HUES64 (cell line): ENCODE data around the gene BGN. TPM values are rescaled to one million over a fixed set of nuclear protein-coding genes. Genes with fewer than 3 reads are reported as not detected.
A peak's percentile ranks its signal among the peaks of the same experiment; 100 is the strongest.

Experiments
- H3K27ac ChIP-seq: 2 replicates; pipeline ENCODE4 v1.7.0; 2013; ENCODE audit warnings: low read depth, low read length, inconsistent platforms
- H3K27me3 ChIP-seq: 2 replicates; pipeline ENCODE4 v1.6.1; 2013; ENCODE audit warnings: mild to moderate bottlenecking, low read length; ENCODE audit not compliant: insufficient read depth
- H3K36me3 ChIP-seq: 2 replicates; pipeline ENCODE4 v1.6.1; 2013; ENCODE audit warnings: mild to moderate bottlenecking, low read length; ENCODE audit not compliant: insufficient read depth
- H3K4me1 ChIP-seq: 2 replicates; pipeline ENCODE4 v1.6.1; 2013; ENCODE audit warnings: mild to moderate bottlenecking, low read length, moderate library complexity; ENCODE audit not compliant: insufficient read depth
- H3K4me3 ChIP-seq: 2 replicates; pipeline ENCODE4 v1.5.1; 2013; ENCODE audit warnings: mild to moderate bottlenecking, low read length, moderate library complexity
- H3K9ac ChIP-seq: 2 replicates; pipeline ENCODE4 v1.6.1; 2013; ENCODE audit warnings: mild to moderate bottlenecking, low read depth, low read length
- H3K9me3 ChIP-seq: 2 replicates; pipeline ENCODE4 v1.6.1; 2013; ENCODE audit warnings: low read depth, low read length; ENCODE audit not compliant: insufficient read depth
- WGBS: fragments of 150-250, 120-280 bp; methylation state at CpG from one replicate; pipeline ENCODE4 v1.1.7; 2013; ENCODE audit warnings: missing lambda C conversion rate; 5-methylcytosine and 5-hydroxymethylcytosine counted together
- polyA plus RNA-seq, 2 experiments: library from polyadenylated mRNA; stranded (reverse); fragments of 50-300 nt; gene quantifications; one replicate each; pipeline ENCODE4 v1.2.3, GENCODE V29; 2013

Gene BGN
- 6.6 TPM for polyA plus RNA-seq (2013, experiment 1 of 2)
- 13.8 TPM for polyA plus RNA-seq (2013, experiment 2 of 2)

DNA sequence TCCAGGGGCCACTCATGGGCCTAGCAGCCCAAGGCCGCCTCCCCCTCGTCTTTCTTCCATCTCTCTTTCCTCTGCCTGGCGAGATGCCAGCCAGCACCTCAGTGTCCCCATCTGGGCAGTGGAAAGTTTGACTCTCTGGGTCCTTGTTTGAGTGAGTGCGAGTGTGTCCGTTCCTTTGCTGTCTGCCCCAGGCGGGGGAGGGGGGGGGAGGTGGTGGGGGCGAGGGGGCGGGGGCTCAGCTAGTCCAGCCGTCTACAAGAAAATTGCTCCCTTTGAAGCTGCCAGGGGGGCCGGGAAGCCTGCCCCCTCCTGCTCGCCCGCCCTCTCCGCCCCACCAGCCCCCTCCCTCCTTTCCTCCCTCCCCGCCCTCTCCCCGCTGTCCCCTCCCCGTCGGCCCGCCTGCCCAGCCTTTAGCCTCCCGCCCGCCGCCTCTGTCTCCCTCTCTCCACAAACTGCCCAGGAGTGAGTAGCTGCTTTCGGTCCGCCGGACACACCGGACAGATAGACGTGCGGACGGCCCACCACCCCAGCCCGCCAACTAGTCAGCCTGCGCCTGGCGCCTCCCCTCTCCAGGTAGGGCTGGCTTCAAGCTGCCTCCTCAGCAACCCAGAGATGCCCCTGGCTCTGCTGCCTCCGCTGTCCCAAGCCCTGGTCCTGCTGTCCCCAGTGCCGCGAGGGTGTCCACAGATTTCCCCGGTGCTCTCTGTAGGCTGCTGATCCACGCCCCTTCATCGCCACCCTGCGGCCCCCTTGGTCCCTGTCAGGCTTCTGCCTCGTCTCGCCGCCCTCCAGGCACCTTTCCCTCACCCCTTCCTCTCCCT, at the start of gene BGN:
Gene BGN, plus strand, starts transcription at position 440 of the 821 bp plus-strand sequence. CDS start 9,652 bp downstream, outside the sequence.
- Histone ChIP-seq H3K4me3 (peak within 1 kb of the TSS; percentile 40), H3K36me3 (no peaks in the 10 kb centered on the region), H3K27me3 (no peaks in the 10 kb centered on the region; the same call in 1 of the 2 replicates), H3K9ac (no peak within 1 kb of the TSS), H3K4me1 (0 out of 2 replicates have a peak, but pooled peaks cover 4% of the 10 kb centered on the region), H3K27ac (no peak within 1 kb of the TSS), H3K9me3 (no peaks in the 10 kb centered on the region)
- WGBS, result 17% methylated on average over 32 of the region's 41 CpGs

GRCh38 chrX:153445106-153445855, 49.5 kb upstream of the BGN start:
- no peak overlapping the region for H3K27ac ChIP-seq
- H3K4me3 ChIP-seq, result no peak overlapping the region
- 95% methylated on average over 33 of the region's 35 CpGs for WGBS
- H3K36me3 ChIP-seq, result no peaks in the 10 kb centered on the region
- no peak overlapping the region for H3K9ac ChIP-seq
- H3K4me1 ChIP-seq, result no peaks in the 10 kb centered on the region
- H3K27me3 ChIP-seq, result no peaks in the 10 kb centered on the region
- no peaks in the 10 kb centered on the region for H3K9me3 ChIP-seq

- H3K4me3 ChIP-seq, result no peak within 1 kb of the TSS
- H3K4me1 ChIP-seq, result no peaks in the 10 kb centered on the region
- WGBS, result 92% methylated on average over 30 of the region's 30 CpGs
- H3K27ac ChIP-seq, result no peak within 1 kb of the TSS
- H3K27me3 ChIP-seq, result no peaks in the 10 kb centered on the region
- no peaks in the 10 kb centered on the region for H3K9me3 ChIP-seq
- no peak within 1 kb of the TSS for H3K9ac ChIP-seq
- H3K36me3 ChIP-seq, result no peaks in the 10 kb centered on the region
Measured at GRCh38 chrX:153445856-153446635, 48.7 kb upstream of the BGN start, which contains the start of gene TREX2. Gene TREX2 (minus strand): TSS chrX:153446056. CDS start chrX:153445430, 626 bp downstream.

- H3K27me3 ChIP-seq, result no peaks in the 10 kb centered on the region
- no peak overlapping the region for H3K4me3 ChIP-seq
- no peaks in the 10 kb centered on the region for H3K9me3 ChIP-seq
- no peak overlapping the region for H3K27ac ChIP-seq
- H3K36me3 ChIP-seq, result 0 out of 2 replicates have a peak, but pooled peaks cover 2% of the 10 kb centered on the region
- 94% methylated on average over 10 of the region's 10 CpGs for WGBS
- no peak overlapping the region for H3K9ac ChIP-seq
- no peaks in the 10 kb centered on the region for H3K4me1 ChIP-seq
Measured at GRCh38 chrX:153446636-153446936, 48.2 kb upstream of the BGN start.

- Histone ChIP-seq H3K27ac (no peak overlapping the region), H3K9me3 (no peaks in the 10 kb centered on the region), H3K36me3 (0 out of 2 replicates have a peak, but pooled peaks cover 4% of the 10 kb centered on the region), H3K27me3 (no peaks in the 10 kb centered on the region), H3K4me1 (no peaks in the 10 kb centered on the region), H3K9ac (no peak overlapping the region), H3K4me3 (no peak overlapping the region)
- 94% methylated on average over 17 of the region's 17 CpGs for WGBS
Measured at GRCh38 chrX:153446950-153447580, 47.7 kb upstream of the BGN start.

- Histone ChIP-seq H3K9ac (no peak overlapping the region), H3K4me1 (no peaks in the 10 kb centered on the region), H3K27ac (no peak overlapping the region), H3K36me3 (0 out of 2 replicates have a peak, but pooled peaks cover 4% of the 10 kb centered on the region), H3K27me3 (no peaks in the 10 kb centered on the region), H3K4me3 (no peak overlapping the region), H3K9me3 (no peaks in the 10 kb centered on the region)
- WGBS, result 95% methylated on average over 7 of the region's 8 CpGs
Measured at GRCh38 chrX:153447581-153447960, 47.2 kb upstream of the BGN start.

GRCh38 chrX:153448556-153449367, 46.0 kb upstream of the BGN start:
- H3K9me3 ChIP-seq, result no peaks in the 10 kb centered on the region
- H3K27me3 ChIP-seq, result no peaks in the 10 kb centered on the region
- no peak overlapping the region for H3K9ac ChIP-seq

DNA sequence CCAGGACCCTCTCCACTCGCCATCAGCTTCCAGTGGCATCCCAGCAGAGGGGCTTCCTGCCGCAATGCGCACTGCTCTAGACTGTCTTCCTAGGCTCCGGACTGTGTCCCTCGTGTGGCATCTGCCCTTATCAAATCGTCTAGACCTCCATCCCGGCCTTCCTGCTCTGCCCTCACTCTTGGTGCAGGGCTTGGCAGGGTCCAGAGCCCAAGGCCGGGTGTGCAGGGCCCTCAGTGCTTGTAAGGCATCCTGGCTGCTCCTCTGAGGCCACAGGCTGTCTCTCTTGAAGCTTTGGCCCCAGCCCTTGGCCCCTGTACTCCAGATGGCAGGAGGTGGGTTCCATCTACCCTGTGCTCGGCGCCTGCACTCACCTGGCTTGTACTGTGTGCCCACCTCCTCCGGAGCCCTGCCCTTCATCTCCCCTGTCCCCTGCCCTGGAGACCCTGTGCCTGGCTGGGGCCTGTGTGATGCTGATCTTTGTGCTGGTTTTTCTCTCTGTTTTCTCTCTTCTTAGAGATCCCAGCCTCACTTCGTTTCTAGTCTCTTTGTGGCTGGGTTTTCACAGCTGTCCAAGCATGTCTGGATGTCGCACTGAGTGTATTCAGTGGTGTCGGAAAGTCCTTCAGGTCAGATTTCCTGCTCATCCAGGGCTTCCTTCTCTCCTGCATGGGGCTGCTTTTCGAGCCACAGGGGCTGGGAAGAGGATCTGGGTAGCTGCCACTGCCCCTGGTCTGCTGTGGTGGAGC, 45.2 kb upstream of the BGN start:
- no peak overlapping the region for H3K27ac ChIP-seq
- H3K27me3 ChIP-seq, result no peaks in the 10 kb centered on the region
- no peaks in the 10 kb centered on the region for H3K9me3 ChIP-seq
- no peak overlapping the region for H3K9ac ChIP-seq
- 93% methylated on average over 15 of the region's 15 CpGs for WGBS
- H3K4me1 ChIP-seq, result no peaks in the 10 kb centered on the region
- no peak overlapping the region for H3K4me3 ChIP-seq
- H3K36me3 ChIP-seq, result 0 out of 2 replicates have a peak, but pooled peaks cover 6% of the 10 kb centered on the region

More at GRCh38 chrX:153448556-153449367, 46.0 kb upstream of the BGN start:
- 0 out of 2 replicates have a peak, but pooled peaks cover 4% of the 10 kb centered on the region for H3K36me3 ChIP-seq
- no peak overlapping the region for H3K4me3 ChIP-seq
- 96% methylated on average over 20 of the region's 21 CpGs for WGBS
- H3K4me1 ChIP-seq, result no peaks in the 10 kb centered on the region
- no peak overlapping the region for H3K27ac ChIP-seq

DNA sequence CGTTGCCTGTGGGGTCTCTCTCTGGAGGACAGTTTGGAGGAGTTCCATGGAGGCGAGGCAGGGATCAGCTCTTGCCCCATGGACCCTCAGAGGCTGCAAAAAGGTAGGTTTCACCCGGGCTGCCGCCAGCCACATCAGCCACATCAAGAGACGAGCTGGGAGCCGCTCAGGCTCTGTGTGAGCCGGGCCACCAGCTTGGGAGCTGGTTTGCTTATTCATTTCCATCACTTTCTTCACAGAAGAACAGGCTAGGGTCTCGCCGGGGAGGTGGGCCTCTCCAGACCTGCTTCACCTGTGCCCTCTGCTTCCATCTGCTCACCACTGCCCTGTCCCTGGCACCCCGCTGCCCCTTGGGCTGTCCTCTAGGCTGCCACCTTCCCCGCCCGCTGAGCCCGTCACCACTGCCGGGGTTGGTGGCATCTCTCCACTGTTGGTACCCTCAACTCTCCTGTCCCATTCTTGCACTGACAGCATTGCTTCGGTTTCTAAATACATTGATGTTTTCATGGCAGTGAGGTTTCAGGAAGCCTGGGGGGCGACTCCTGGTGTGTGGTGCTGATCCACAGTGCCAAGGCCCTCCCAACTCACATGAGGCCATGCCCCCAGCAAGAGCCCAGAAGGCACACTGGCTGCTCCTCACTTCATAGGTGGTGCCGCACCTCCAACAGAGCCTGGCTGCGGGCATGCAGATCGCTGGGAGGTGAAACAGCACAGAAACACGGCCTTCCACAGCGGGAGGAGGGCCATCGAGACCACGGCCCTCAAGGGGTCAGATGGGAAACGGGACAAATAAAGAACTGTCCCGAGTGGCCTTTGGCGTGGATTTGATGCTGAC, 44.4 kb upstream of the BGN start:
- no peaks in the 10 kb centered on the region for H3K4me1 ChIP-seq
- 0 out of 2 replicates have a peak, but pooled peaks cover 10% of the 10 kb centered on the region for H3K36me3 ChIP-seq
- no peak overlapping the region for H3K9ac ChIP-seq
- 96% methylated on average over 26 of the region's 26 CpGs for WGBS
- no peak overlapping the region for H3K27ac ChIP-seq
- H3K27me3 ChIP-seq, result no peaks in the 10 kb centered on the region
- H3K9me3 ChIP-seq, result no peaks in the 10 kb centered on the region
- no peak overlapping the region for H3K4me3 ChIP-seq
